GM12878 (cell line): ENCODE data around the gene TCN1. TPM values are rescaled to one million over a fixed set of nuclear protein-coding genes. Genes with fewer than 3 reads are reported as not detected.

Experiments used
- ATAC-seq: fragments of 200-7000 bp; cut with Tn5 transposase; 3 replicates; pipeline ENCODE4 v1.9.1; 2020; ENCODE audit warnings: mild to moderate bottlenecking, moderate library complexity
- BruUV-seq: library from RNA; stranded (reverse); fragments of 400-500 nt; replicated peaks from 2 replicates; lab custom pipeline; 2021; lab: Mats Ljungman, UMichigan
- CTCF ChIA-PET: fragments of 300-600 bp; sonication (Branson Sonifier 250); formaldehyde crosslinking; extraction: SDS; loops from one replicate; lab custom pipeline; 2021; ENCODE audit warnings: inconsistent platforms; lab: Yijun Ruan, JAX
- POLR2A ChIA-PET: fragments of 350-600 bp; formaldehyde crosslinking; extraction: SDS; loops from one replicate; lab custom pipeline; 2021; ENCODE audit warnings: inconsistent platforms; lab: Charles Lee
- RAD21 ChIA-PET: fragments of 300-600 bp; sonication (Branson Sonifier 250); formaldehyde crosslinking; loops from one replicate; lab custom pipeline; 2023; ENCODE audit warnings: antibody characterized with exemption; ENCODE audit not compliant: unreplicated experiment; lab: Charles Lee
- SMC1A ChIA-PET: fragments of 300-600 bp; sonication (Branson Sonifier 250); formaldehyde crosslinking; loops from one replicate; lab custom pipeline; 2023; ENCODE audit not compliant: unreplicated experiment, uncharacterized antibody; lab: Charles Lee
- DNase-seq: peaks from one replicate; pipeline ENCODE4 v3.0.0-alpha.2; 2011; ENCODE audit warnings: low read depth, low spot score
- FAIRE-seq: peaks from 3 replicates; lab custom pipeline; 2011; peaks lifted over from hg19 to GRCh38; lab: Jason Lieb, UNC
- H2AFZ ChIP-seq: 2 replicates; pipeline ENCODE4 v1.6.0; 2011; ENCODE audit warnings: low read depth, low read length, control low read depth; ENCODE audit not compliant: control insufficient read depth
- H3K27ac ChIP-seq: 2 replicates; pipeline ENCODE4 v1.5.1; 2011; ENCODE audit warnings: control low read depth; ENCODE audit not compliant: control insufficient read depth, insufficient read depth
- H3K27me3 ChIP-seq, 2 experiments: replicated peaks in 1 of 2; 2 replicates each; pipeline versions ENCODE4 v1.6.0 to v1.6.1; 2011; ENCODE audit warnings: low read length in 1 of 2; ENCODE audit not compliant: control insufficient read depth in 2 of 2, insufficient read depth in 2 of 2
- H3K36me3 ChIP-seq, 2 experiments: 2 replicates each; pipeline ENCODE4 v1.5.1; 2011; ENCODE audit warnings: low read length in 1 of 2; ENCODE audit not compliant: control insufficient read depth in 2 of 2, insufficient read depth in 2 of 2
- H3K4me1 ChIP-seq: 2 replicates; pipeline ENCODE4 v1.6.1; 2011; ENCODE audit warnings: mild to moderate bottlenecking, low read length, moderate library complexity, mixed read lengths; ENCODE audit not compliant: control insufficient read depth, insufficient read depth
- H3K4me2 ChIP-seq: 2 replicates; pipeline ENCODE4 v1.6.0; 2011; ENCODE audit warnings: control low read depth; ENCODE audit not compliant: control insufficient read depth, insufficient read depth
- H3K4me3 ChIP-seq: fragments of 200-600 bp; sonication (generic); 2 replicates; pipeline ENCODE4 v1.5.1; 2016
- H3K79me2 ChIP-seq: 2 replicates; pipeline ENCODE4 v1.6.0; 2011; ENCODE audit warnings: low read length; ENCODE audit not compliant: control insufficient read depth, insufficient read depth
- H3K9ac ChIP-seq: 2 replicates; pipeline ENCODE4 v1.8.0; 2011; ENCODE audit warnings: low read length, control low read depth, mixed read lengths; ENCODE audit not compliant: control insufficient read depth, insufficient read depth
- H3K9me3 ChIP-seq: replicated peaks from 3 replicates; pipeline ENCODE4 v1.5.1; 2011; ENCODE audit warnings: mild to moderate bottlenecking, low read length; ENCODE audit not compliant: control insufficient read depth, insufficient read depth
- H4K20me1 ChIP-seq: 2 replicates; pipeline ENCODE4 v1.6.0; 2011; ENCODE audit not compliant: control insufficient read depth, insufficient read depth
- BRCA1 ChIP-seq: IDR thresholded peaks from 2 replicates; pipeline ENCODE4 v1.6.1; 2011; ENCODE audit warnings: low read depth, low read length, improper control_type of control experiment
- HDGF ChIP-seq: fragments of 450-650 bp; IDR thresholded peaks from 2 replicates; pipeline ENCODE4 v1.6.1; 2016; ENCODE audit warnings: antibody characterized with exemption
- NKRF ChIP-seq: fragments of 450-650 bp; conservative IDR thresholded peaks from 2 replicates; pipeline ENCODE4 v1.6.1; 2017; ENCODE audit warnings: mild to moderate bottlenecking, moderate library complexity
- ZNF217 ChIP-seq: fragments of 450-650 bp; IDR thresholded peaks from 2 replicates; pipeline ENCODE4 v1.6.1; 2017; ENCODE audit warnings: antibody characterized with exemption, mild to moderate bottlenecking
- WGBS: methylation state at CpG from one replicate; pipeline ENCODE4 v1.1.6; 2016; ENCODE audit warnings: low lambda C conversion rate; ENCODE audit not compliant: insufficient replicate concordance, insufficient coverage; ENCODE audit errors: missing lambda C conversion rate; 5-methylcytosine and 5-hydroxymethylcytosine counted together
- in situ Hi-C: fragments of 300-500 bp; cut with MboI; formaldehyde crosslinking; loops from 9 replicates; pipeline ENCODE4 v1.14.3; 2018; ENCODE audit warnings: mixed read lengths
- intact Hi-C: fragments of 100-400 bp; cut with micrococcal nuclease; formaldehyde crosslinking; loops from one replicate; pipeline ENCODE4 v1.14.2; 2022; ENCODE audit not compliant: unreplicated experiment
- polyA plus RNA-seq, 11 experiments: library from polyadenylated mRNA; depleted of rRNA in 4 of 11; unstranded in 6 of 11; stranded (reverse) in 5 of 11; fragments of >200 nt; fragmentation: Nextera tagmentation in 4 of 11; fragmentation: Illumina TruSeq in 1 of 11; extraction: Ambion mirVana in 4 of 11; extraction: Trizol in 1 of 11; gene quantifications; 1 replicate in 1 of 11; 2 replicates in 10 of 11; pipeline versions ENCODE4 v1.2.1 to v1.2.3, GENCODE V29; 2011 to 2016; ENCODE audit warnings: inconsistent platforms in 2 of 11, missing spikeins in 2 of 11, low read depth in 1 of 11
- total RNA-seq, 4 experiments: library from RNA; depleted of rRNA in 3 of 4; stranded (reverse); fragments of >200 nt in 3 of 4; fragmentation: Illumina TruSeq in 1 of 4; extraction: Trizol in 1 of 4; gene quantifications; 2 replicates each; pipeline versions ENCODE4 v1.2.1 to v1.2.3, GENCODE V29; 2013 to 2021

TCN1 gene
- total and polyA plus RNA-seq, 10 of the 15 experiments (the other 5 are each of a cell fraction or from before 2014, with no cell fraction given): not detected

- Histone ChIP-seq H4K20me1 (no peaks in the 10 kb centered on the region), H3K27ac (no peak overlapping the region), H3K36me3 (no peaks in the 10 kb centered on the region), H3K4me2 (no peak overlapping the region), H2AFZ (no peak overlapping the region), H3K4me3 (no peak overlapping the region), H3K9ac (no peak overlapping the region), H3K79me2 (no peaks in the 10 kb centered on the region), H3K9me3 (no peaks in the 10 kb centered on the region), H3K4me1 (no peaks in the 10 kb centered on the region), H3K27me3 (no peaks in the 10 kb centered on the region; a peak in 1 of 4 replicates)
- ChIA-PET SMC1A (interaction anchor here (0.6 to 0.7 kb wide), 2 partner anchors 91 to 389 kb away, joined by 4 read pairs; no protein-coding TSS in a partner anchor), RAD21 (no interaction called here), POLR2A (interaction anchor here (0.5 kb wide), 1 partner anchor 681 kb away, joined by 3 read pairs; no protein-coding TSS in a partner anchor), CTCF (interaction anchor here (0.6 kb wide), 1 partner anchor 275 kb away, joined by 4 read pairs; no protein-coding TSS in a partner anchor)
- FAIRE-seq (no peak), DNase-seq (no peak), ATAC-seq (no peak)
- no TSS peak for BruUV-seq
- 16% methylated on average over 3 of the region's 3 CpGs for WGBS
- TF ChIP-seq ZNF217: no peak
- TF ChIP-seq BRCA1: no peak
- in situ Hi-C loops (no loop called here), intact Hi-C loops (no loop called here)
Measured at GRCh38 chr11:59847626-59848025, 18.7 kb downstream of the TCN1 start.

DNA sequence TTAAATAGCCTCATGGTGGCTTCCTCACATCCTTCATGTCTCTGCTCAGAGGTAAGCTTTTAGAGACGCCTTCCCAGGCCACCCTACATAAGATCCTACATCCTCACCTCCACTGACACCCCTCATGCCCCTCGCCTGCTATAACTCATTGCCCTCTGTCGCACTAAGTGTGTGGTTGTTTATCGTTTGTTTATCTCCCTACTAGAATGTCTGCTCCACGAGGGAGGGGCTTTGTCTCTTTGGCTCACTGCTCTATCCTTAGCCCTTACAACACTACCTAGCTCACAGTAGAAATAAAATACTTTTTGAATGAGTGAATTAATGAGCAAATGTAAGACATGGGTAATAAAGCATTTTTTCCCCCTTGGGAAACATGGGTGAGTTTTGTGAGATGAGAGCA lies 19.7 kb downstream of the TCN1 start:
- no peak for DNase-seq
- CTCF ChIA-PET: no interaction called here
- H4K20me1 ChIP-seq: no peaks in the 10 kb centered on the region
- H3K9me3 ChIP-seq: no peaks in the 10 kb centered on the region
- TF ChIP-seq NKRF (no peak), HDGF (no peak)
- TF ChIP-seq, all 136 proteins: peak for 0
- Histone ChIP-seq H2AFZ (no peak overlapping the region), H3K4me3 (no peak overlapping the region), H3K27me3 (no peaks in the 10 kb centered on the region; a peak in 1 of 4 replicates), H3K4me2 (no peak overlapping the region), H3K36me3 (no peaks in the 10 kb centered on the region), H3K4me1 (no peaks in the 10 kb centered on the region), H3K27ac (no peak overlapping the region), H3K79me2 (no peaks in the 10 kb centered on the region), H3K9ac (no peak overlapping the region)
- intact Hi-C loops (no loop called here), in situ Hi-C loops (no loop called here)
- FAIRE-seq (no peak), ATAC-seq (no peak)
- ChIA-PET POLR2A (no interaction called here), SMC1A (interaction anchor here (1.1 kb wide), 1 partner anchor 405 kb away, joined by 3 read pairs; no protein-coding TSS in a partner anchor), RAD21 (no interaction called here)
- no TSS peak for BruUV-seq
- WGBS: 46% methylated on average over 4 of the region's 5 CpGs
